ENCODE measurements around the gene GUCY1B1. TPM values are rescaled to one million over a fixed set of nuclear protein-coding genes. Genes with fewer than 3 reads are reported as not detected.
A peak's percentile ranks its signal among the peaks of the same experiment; 100 is the strongest.

The GUCY1B1 gene
- total RNA-seq, 2 donors from 2014 or later, result 32.7 to 34.1 TPM

DNA sequence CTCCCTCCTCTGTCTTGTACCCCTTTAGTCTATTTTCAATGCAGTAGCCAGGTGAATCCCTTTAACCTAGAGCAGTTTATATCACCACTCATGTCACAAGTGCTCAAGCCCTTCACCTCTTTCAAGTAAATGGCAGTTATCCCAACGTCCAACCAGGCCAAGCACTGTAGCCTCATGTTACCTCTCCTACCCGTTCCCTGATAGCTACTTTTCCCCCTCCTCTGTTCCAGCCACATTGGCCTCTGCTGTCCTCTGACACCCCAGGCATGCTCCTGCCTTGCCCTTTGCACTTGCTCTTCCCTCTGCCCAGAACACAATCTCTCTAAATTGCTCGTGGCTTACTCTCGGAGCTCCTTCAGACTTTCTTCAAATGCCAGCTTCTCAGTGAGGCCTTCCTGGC lies 15.2 kb downstream of the GUCY1B1 start:
- Histone ChIP-seq H3K27ac (no peak overlapping the region), H3K36me3 (no peaks in the 10 kb centered on the region), H3K4me1 (ENCODE audit: control insufficient read depth in 1 of 2, low read depth in 2 of 2) (peaks cover 5 to 13% of the 10 kb centered on the region in 2 donors), H3K27me3 (replicated peaks; ENCODE audit: insufficient read depth) (no peaks in the 10 kb centered on the region), H3K9me3 (no peaks in the 10 kb centered on the region), H3K4me3 (no peak overlapping the region)
- no peak for DNase-seq (ENCODE audit: low spot score)
- no peak for ATAC-seq (ENCODE audit: insufficient number of reproducible peaks, low FRiP score, low read depth)
- TF ChIP-seq, protein P1, sequence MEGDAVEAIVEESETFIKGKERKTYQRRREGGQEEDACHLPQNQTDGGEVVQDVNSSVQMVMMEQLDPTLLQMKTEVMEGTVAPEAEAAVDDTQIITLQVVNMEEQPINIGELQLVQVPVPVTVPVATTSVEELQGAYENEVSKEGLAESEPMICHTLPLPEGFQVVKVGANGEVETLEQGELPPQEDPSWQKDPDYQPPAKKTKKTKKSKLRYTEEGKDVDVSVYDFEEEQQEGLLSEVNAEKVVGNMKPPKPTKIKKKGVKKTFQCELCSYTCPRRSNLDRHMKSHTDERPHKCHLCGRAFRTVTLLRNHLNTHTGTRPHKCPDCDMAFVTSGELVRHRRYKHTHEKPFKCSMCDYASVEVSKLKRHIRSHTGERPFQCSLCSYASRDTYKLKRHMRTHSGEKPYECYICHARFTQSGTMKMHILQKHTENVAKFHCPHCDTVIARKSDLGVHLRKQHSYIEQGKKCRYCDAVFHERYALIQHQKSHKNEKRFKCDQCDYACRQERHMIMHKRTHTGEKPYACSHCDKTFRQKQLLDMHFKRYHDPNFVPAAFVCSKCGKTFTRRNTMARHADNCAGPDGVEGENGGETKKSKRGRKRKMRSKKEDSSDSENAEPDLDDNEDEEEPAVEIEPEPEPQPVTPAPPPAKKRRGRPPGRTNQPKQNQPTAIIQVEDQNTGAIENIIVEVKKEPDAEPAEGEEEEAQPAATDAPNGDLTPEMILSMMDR (IDR thresholded peaks at IDR 0.05), result no peak

DNA sequence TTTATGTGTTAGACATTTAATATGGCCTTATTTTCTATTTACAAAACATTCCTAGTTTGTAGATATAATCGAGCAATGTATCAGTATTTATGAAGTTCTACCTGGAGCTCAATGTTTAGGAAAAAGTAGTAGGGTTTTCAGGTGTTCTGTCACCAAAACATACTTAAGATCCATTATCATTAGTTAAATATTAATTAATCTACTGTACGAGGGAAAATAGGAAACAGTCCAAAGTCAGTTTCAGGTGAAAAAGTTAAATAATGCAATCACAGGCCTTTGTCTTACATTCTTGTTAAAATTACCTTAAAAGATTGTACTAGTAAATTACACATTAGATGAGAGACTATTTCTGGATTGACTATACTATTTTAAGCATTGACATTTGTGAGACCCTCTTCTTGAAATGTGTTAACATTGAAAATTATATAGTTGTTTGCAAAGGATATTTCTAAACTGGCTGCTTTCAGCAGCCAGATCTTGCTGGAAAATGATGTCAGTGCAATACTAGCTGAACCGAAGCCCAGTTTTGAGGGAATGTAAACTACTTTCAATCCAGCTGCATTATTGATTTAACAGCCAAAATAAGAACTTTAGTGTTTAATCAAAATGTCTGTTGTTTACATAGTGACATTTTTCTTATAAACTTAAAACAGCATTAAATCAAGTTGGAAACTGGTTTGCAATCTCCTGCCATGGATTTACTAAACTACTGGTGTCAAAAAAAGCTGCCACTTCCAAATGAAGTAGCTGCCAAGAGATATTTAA lies 19.3 kb downstream of the GUCY1B1 start:
- DNase-seq (ENCODE audit: low spot score) (no peak), ATAC-seq (ENCODE audit: insufficient number of reproducible peaks, low FRiP score, low read depth) (no peak)
- Histone ChIP-seq H3K27me3 (replicated peaks; ENCODE audit: insufficient read depth) (no peaks in the 10 kb centered on the region), H3K4me1 (ENCODE audit: control insufficient read depth in 1 of 2, low read depth in 2 of 2) (peaks cover 6 to 26% of the 10 kb centered on the region in 2 donors), H3K9me3 (no peaks in the 10 kb centered on the region), H3K36me3 (no peaks in the 10 kb centered on the region), H3K27ac (peak overlapping the region in 1 of 2 donors; percentile 31), H3K4me3 (no peak overlapping the region)
- TF ChIP-seq, protein P1 (IDR thresholded peaks at IDR 0.05), result no peak

- no peaks in the 10 kb centered on the region for H3K36me3 ChIP-seq
- H3K9me3 ChIP-seq, result no peaks in the 10 kb centered on the region
- ATAC-seq (ENCODE audit: insufficient number of reproducible peaks, low FRiP score, low read depth) (no peak), DNase-seq (ENCODE audit: low spot score) (no peak)
- H3K4me3 ChIP-seq, result no peak overlapping the region
- H3K27ac ChIP-seq, result no peak overlapping the region
- H3K4me1 ChIP-seq (ENCODE audit: control insufficient read depth in 1 of 2, low read depth in 2 of 2), result peaks cover 21 to 42% of the 10 kb centered on the region in 2 donors
- TF ChIP-seq, protein P1 (IDR thresholded peaks at IDR 0.05), result no peak
- H3K27me3 ChIP-seq (replicated peaks; ENCODE audit: insufficient read depth), result no peaks in the 10 kb centered on the region
Observed at GRCh38 chr4:155780775-155781174, 22.0 kb downstream of the GUCY1B1 start.

DNA sequence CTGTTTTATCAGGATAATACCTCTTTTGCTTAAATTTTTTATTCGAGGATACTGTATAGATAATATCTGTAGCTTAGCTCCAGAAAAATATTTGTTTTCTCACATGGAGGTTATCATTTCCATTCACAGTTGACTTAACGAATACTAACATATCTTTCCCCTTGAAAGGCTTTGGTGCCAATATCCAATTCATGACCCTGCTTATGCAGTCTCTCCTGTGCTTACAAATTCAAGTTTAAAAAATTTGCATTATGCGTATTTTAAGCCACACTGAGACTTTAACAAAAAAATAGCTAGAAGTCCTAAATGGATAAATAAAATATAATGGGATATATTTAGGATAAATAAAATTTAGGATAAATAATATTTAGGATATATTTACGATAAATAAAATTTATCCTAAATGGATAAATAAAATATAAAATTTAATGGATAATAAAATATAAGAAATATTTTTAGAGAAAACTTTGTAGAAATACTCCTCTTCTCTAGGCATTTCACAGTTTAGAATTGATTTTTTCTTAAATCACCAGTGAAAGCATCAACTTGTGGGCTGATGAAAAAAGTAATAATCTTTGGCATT lies 22.5 kb downstream of the GUCY1B1 start:
- Histone ChIP-seq H3K27me3 (replicated peaks; ENCODE audit: insufficient read depth) (no peaks in the 10 kb centered on the region), H3K36me3 (no peaks in the 10 kb centered on the region), H3K27ac (no peak overlapping the region), H3K4me3 (no peak overlapping the region), H3K4me1 (ENCODE audit: control insufficient read depth in 1 of 2, low read depth in 2 of 2) (peaks cover 21 to 44% of the 10 kb centered on the region in 2 donors), H3K9me3 (no peaks in the 10 kb centered on the region)
- no peak for ATAC-seq (ENCODE audit: insufficient number of reproducible peaks, low FRiP score, low read depth)
- TF ChIP-seq, protein P1 (IDR thresholded peaks at IDR 0.05), result no peak
- no peak for DNase-seq (ENCODE audit: low spot score)

DNA sequence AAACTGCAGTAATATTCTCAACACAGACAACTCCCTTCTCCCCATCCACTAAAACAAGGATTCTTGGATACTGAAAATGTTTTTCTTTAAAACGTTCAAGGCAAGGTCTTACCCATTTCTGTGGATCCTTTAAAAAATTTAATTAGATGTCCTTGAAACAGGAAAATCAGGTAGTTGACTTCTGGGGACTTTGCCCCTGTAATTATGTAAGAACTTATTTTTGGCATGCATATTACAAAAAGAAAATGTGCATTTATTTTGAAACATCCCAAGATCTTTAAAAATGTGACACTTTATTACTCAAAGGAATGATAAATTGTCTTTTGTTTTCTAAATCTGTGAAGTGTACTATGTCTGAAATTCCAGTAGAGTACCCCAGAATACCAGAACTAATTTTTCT lies 25.8 kb downstream of the GUCY1B1 start:
- H3K4me3 ChIP-seq, result no peak overlapping the region
- peaks cover 18 to 48% of the 10 kb centered on the region in 2 donors for H3K4me1 ChIP-seq (ENCODE audit: control insufficient read depth in 1 of 2, low read depth in 2 of 2)
- H3K27ac ChIP-seq, result no peak overlapping the region

More for the DNA sequence above, 25.8 kb downstream of the GUCY1B1 start:
- DNase-seq (ENCODE audit: low spot score), result no peak
- H3K27me3 ChIP-seq (replicated peaks; ENCODE audit: insufficient read depth), result no peaks in the 10 kb centered on the region
- TF ChIP-seq, protein P1 (IDR thresholded peaks at IDR 0.05), result no peak
- peaks cover 1% of the 10 kb centered on the region for H3K36me3 ChIP-seq
- no peaks in the 10 kb centered on the region for H3K9me3 ChIP-seq
- ATAC-seq (ENCODE audit: insufficient number of reproducible peaks, low FRiP score, low read depth), result no peak
